Effector memory CD4-positive, alpha-beta T cell (primary cell): ENCODE measurements around the gene PLCB1.
A peak's percentile ranks its signal among the peaks of the same experiment; 100 is the strongest.

Experiments
- DNase-seq, 3 donors: peaks; one replicate each; pipeline ENCODE4 v3.0.0-alpha.2; 2020
- H3K27ac ChIP-seq: 2 replicates; pipeline ENCODE4 v1.7.0; 2013; ENCODE audit warnings: mild to moderate bottlenecking, low read length, moderate library complexity; ENCODE audit not compliant: insufficient read depth, poor library complexity, severe bottlenecking
- H3K27me3 ChIP-seq: replicated peaks from 2 replicates; pipeline ENCODE4 v1.7.0; 2013; ENCODE audit warnings: mild to moderate bottlenecking, low read length; ENCODE audit not compliant: insufficient read depth, control insufficient read depth, poor library complexity, severe bottlenecking
- H3K36me3 ChIP-seq: 2 replicates; pipeline ENCODE4 v1.7.0; 2013; ENCODE audit warnings: mild to moderate bottlenecking, low read length, moderate library complexity; ENCODE audit not compliant: control insufficient read depth, insufficient read depth
- H3K4me1 ChIP-seq: 2 replicates; pipeline ENCODE4 v1.7.0; 2013; ENCODE audit warnings: low read length, mild to moderate bottlenecking; ENCODE audit not compliant: control insufficient read depth, insufficient read depth, poor library complexity, severe bottlenecking
- H3K4me3 ChIP-seq: 2 replicates; pipeline ENCODE4 v1.7.0; 2013; ENCODE audit warnings: low read length, low read depth, mild to moderate bottlenecking; ENCODE audit not compliant: insufficient read depth, poor library complexity, severe bottlenecking
- H3K9me3 ChIP-seq: 2 replicates; pipeline ENCODE4 v1.7.0; 2013; ENCODE audit warnings: mild to moderate bottlenecking, low read length, moderate library complexity; ENCODE audit not compliant: control insufficient read depth

The PLCB1 gene

GRCh38 chr20:8720089-8720488 is 588.0 kb downstream of the PLCB1 start:
- Histone ChIP-seq H3K4me1 (no peaks in the 10 kb centered on the region), H3K27ac (no peak overlapping the region), H3K27me3 (no peaks in the 10 kb centered on the region), H3K36me3 (no peaks in the 10 kb centered on the region), H3K4me3 (no peak overlapping the region), H3K9me3 (no peaks in the 10 kb centered on the region)
- DNase-seq = no peak

DNA sequence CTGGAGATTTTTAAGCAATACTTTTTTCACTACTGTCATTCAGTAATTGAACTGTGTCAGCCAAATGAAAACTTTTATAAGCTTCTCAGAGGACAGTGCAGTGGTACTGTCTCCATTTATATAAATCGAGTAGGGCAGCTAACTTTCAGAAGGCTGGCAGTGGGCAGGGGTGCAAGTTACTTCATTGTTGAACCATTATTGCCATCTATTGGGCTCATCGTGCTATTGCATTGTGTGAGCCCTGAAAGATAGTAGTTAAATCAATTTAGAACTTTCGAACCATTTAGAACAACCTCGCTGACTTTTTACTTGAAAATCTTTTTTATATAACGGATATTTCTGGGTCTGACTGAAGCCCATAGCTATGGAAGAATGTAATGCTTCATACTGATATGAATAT is 589.0 kb downstream of the PLCB1 start:
- Histone ChIP-seq H3K27ac (no peak overlapping the region), H3K9me3 (no peaks in the 10 kb centered on the region), H3K27me3 (no peaks in the 10 kb centered on the region), H3K36me3 (no peaks in the 10 kb centered on the region), H3K4me3 (no peak overlapping the region), H3K4me1 (no peaks in the 10 kb centered on the region)
- DNase-seq = peak in 1 of 3 donors; percentile 1

DNA sequence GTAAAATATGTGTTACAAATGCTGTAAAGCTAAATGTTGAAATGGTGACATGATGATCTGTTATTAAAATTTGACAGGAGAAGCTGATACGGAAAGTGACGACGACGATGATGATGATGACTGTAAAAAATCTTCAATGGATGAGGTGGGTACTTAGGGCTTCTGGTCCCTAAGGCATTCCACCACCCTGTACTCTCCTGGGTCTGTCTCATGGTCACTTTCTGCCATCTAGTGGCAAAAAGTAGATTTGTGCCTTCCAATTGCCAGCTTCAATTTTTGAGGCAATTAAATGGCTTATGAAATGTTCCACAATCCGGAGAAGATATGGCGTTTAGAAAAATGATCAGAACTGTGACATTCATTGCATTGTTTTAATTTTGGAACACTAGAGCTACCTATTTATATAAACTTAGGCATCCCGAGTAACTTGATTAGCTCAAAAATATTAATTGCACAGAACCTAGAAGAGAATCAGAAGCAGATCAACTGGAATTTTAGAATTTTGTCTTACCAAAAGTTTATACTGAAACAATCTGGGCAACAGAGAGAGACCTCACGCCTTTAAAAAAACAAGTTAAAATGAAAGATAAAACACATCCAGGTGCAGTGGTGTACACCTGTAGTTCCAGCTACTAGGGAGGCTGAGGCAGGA is 590.3 kb downstream of the PLCB1 start:
- H3K9me3 ChIP-seq = no peaks in the 10 kb centered on the region
- H3K36me3 ChIP-seq = no peaks in the 10 kb centered on the region
- H3K27ac ChIP-seq = no peak overlapping the region
- no peaks in the 10 kb centered on the region for H3K4me1 ChIP-seq
- H3K27me3 ChIP-seq = no peaks in the 10 kb centered on the region
- peak in 1 of 3 donors; percentile 14 for DNase-seq
- no peak overlapping the region for H3K4me3 ChIP-seq

GRCh38 chr20:8723296-8723695 is 591.2 kb downstream of the PLCB1 start:
- no peak overlapping the region for H3K27ac ChIP-seq
- no peak for DNase-seq
- H3K36me3 ChIP-seq = no peaks in the 10 kb centered on the region
- H3K9me3 ChIP-seq = no peaks in the 10 kb centered on the region
- H3K27me3 ChIP-seq = no peaks in the 10 kb centered on the region
- no peaks in the 10 kb centered on the region for H3K4me1 ChIP-seq
- H3K4me3 ChIP-seq = no peak overlapping the region

GRCh38 chr20:8724884-8725283 is 592.8 kb downstream of the PLCB1 start:
- no peak for DNase-seq
- Histone ChIP-seq H3K4me1 (no peaks in the 10 kb centered on the region), H3K27ac (no peak overlapping the region), H3K27me3 (no peaks in the 10 kb centered on the region), H3K36me3 (no peaks in the 10 kb centered on the region), H3K9me3 (no peaks in the 10 kb centered on the region), H3K4me3 (no peak overlapping the region)

DNA sequence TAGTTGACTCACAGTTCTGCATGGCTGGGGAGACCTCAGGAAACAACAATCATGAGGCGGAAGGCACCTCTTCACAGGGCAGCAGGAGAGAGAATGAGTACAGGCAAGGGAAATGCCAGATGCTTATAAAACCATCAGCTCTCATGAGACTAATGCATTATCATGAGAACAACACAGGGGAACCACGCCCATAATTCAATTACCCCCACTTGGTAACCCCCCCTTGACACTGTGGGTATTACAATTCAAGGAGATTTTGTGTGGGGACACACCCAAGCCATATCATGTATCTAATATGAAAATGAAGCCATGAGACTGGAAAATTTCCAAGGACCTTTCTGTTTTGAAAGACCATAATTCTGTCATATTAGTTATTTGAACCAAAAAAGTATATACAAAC is 594.4 kb downstream of the PLCB1 start:
- DNase-seq = no peak

DNA sequence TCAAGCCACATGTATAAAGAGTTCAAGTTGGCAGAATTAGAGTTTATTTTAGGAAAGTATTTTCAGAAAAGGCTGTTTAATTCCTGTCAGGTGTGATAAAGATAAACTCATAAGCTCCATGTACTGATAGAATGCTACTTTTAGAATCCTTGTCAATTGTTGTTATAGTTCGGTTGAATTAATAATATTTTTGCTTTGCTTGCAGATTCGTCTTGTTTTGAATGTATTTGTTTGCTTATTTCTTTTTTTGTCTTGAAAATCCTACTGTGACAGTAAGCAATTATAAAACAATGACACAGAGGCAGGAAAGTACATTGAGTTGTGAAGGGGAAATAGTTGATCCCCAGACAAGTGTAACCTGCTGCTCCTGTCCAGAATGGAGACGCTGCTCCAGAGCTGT is 602.9 kb downstream of the PLCB1 start:
- no peaks in the 10 kb centered on the region for H3K9me3 ChIP-seq
- no peaks in the 10 kb centered on the region for H3K27me3 ChIP-seq
- H3K4me1 ChIP-seq = no peaks in the 10 kb centered on the region
- no peak overlapping the region for H3K27ac ChIP-seq
- no peak overlapping the region for H3K4me3 ChIP-seq
- no peak for DNase-seq
- H3K36me3 ChIP-seq = no peaks in the 10 kb centered on the region

More for the DNA sequence above, 594.4 kb downstream of the PLCB1 start:
- H3K9me3 ChIP-seq = no peaks in the 10 kb centered on the region
- no peak overlapping the region for H3K4me3 ChIP-seq
- H3K27ac ChIP-seq = no peak overlapping the region
- no peaks in the 10 kb centered on the region for H3K27me3 ChIP-seq
- no peaks in the 10 kb centered on the region for H3K4me1 ChIP-seq
- H3K36me3 ChIP-seq = no peaks in the 10 kb centered on the region

- H3K27me3 ChIP-seq = no peaks in the 10 kb centered on the region
- no peaks in the 10 kb centered on the region for H3K9me3 ChIP-seq
- no peaks in the 10 kb centered on the region for H3K4me1 ChIP-seq
- no peaks in the 10 kb centered on the region for H3K36me3 ChIP-seq
- no peak for DNase-seq
- H3K27ac ChIP-seq = no peak overlapping the region
- no peak overlapping the region for H3K4me3 ChIP-seq
Measured at GRCh38 chr20:8735674-8736073, 603.6 kb downstream of the PLCB1 start.

GRCh38 chr20:8740265-8740664 is 608.2 kb downstream of the PLCB1 start:
- Histone ChIP-seq H3K36me3 (no peaks in the 10 kb centered on the region), H3K4me3 (no peak overlapping the region), H3K27me3 (no peaks in the 10 kb centered on the region), H3K9me3 (no peaks in the 10 kb centered on the region), H3K27ac (no peak overlapping the region), H3K4me1 (no peaks in the 10 kb centered on the region)
- DNase-seq = no peak

GRCh38 chr20:8744228-8744844 is 612.3 kb downstream of the PLCB1 start:
- Histone ChIP-seq H3K27me3 (no peaks in the 10 kb centered on the region), H3K4me1 (no peaks in the 10 kb centered on the region), H3K4me3 (no peak overlapping the region), H3K36me3 (no peaks in the 10 kb centered on the region), H3K9me3 (no peaks in the 10 kb centered on the region), H3K27ac (no peak overlapping the region)
- DNase-seq = no peak
